Upper lobe of right lung (tissue), 1 donor: ENCODE measurements around the gene CALR. TPM values are rescaled to one million over a fixed set of nuclear protein-coding genes. Genes with fewer than 3 reads are reported as not detected.
"Not testable (repeated sequence)": the region's sequence is repeated elsewhere in the genome, so short reads cannot be mapped to it uniquely, and the experiment has no call there.

Experiments used
- ATAC-seq: fragments of 200-7000 bp; cut with Tn5 transposase; one replicate; pipeline ENCODE4 v1.9.1; 2020; ENCODE audit warnings: mild to moderate bottlenecking, moderate library complexity
- DNase-seq: peaks from one replicate; pipeline ENCODE4 v3.0.0-alpha.2; 2020
- H3K27ac ChIP-seq: fragments of 200-600 bp; one replicate; pipeline ENCODE4 v1.8.0; 2022
- H3K27me3 ChIP-seq: fragments of 200-600 bp; one replicate; pipeline ENCODE4 v1.8.0; 2022; ENCODE audit warnings: mild to moderate bottlenecking
- H3K36me3 ChIP-seq: fragments of 200-600 bp; one replicate; pipeline ENCODE4 v1.8.0; 2022
- H3K4me1 ChIP-seq: fragments of 200-600 bp; one replicate; pipeline ENCODE4 v1.8.0; 2022
- H3K4me3 ChIP-seq: fragments of 200-600 bp; one replicate; pipeline ENCODE4 v1.8.0; 2022; ENCODE audit warnings: mild to moderate bottlenecking
- H3K9me3 ChIP-seq: fragments of 200-600 bp; one replicate; pipeline ENCODE4 v1.8.0; 2022
- CTCF ChIP-seq: fragments of 200-600 bp; IDR thresholded peaks from one replicate; pipeline ENCODE4 v1.8.0; 2022; ENCODE audit warnings: antibody characterized with exemption
- intact Hi-C: fragments of 100-400 bp; cut with DNase I; formaldehyde crosslinking; loops from one replicate; pipeline ENCODE4 v1.11.0; 2022
- total RNA-seq: library from RNA; stranded (reverse); fragmentation: NEBNext Ultra II Directional; extraction: Animal tissue kit (Norgen Biotek cat#: 25700); gene quantifications from one replicate; pipeline ENCODE4 v1.2.1, GENCODE V29; 2021
- donor health status: DM: no; HTN: yes; CAD: no; lungs with severe emphysema.

Gene CALR
- total RNA-seq, 1 donor from 2014 or later: 991 TPM

GRCh38 chr19:12970070-12970820 lies 31.8 kb downstream of the CALR start:
- Histone ChIP-seq H3K27me3 (no peaks in the 10 kb centered on the region), H3K9me3 (no peaks in the 10 kb centered on the region), H3K4me1 (no peaks in the 10 kb centered on the region), H3K4me3 (no peak overlapping the region), H3K36me3 (no peaks in the 10 kb centered on the region), H3K27ac (no peak overlapping the region)
- intact Hi-C loops: loop anchor here (10.0 kb wide), 2 partner anchors 125 to 295 kb away; no protein-coding TSS in a partner anchor
- ATAC-seq: no peak
- TF ChIP-seq CTCF: no peak
- DNase-seq: no peak

- intact Hi-C loops: loop anchor here (10.0 kb wide), 2 partner anchors 122 to 292 kb away; no protein-coding TSS in a partner anchor
- Histone ChIP-seq H3K9me3 (no peaks in the 10 kb centered on the region), H3K36me3 (no peaks in the 10 kb centered on the region), H3K4me1 (no peaks in the 10 kb centered on the region), H3K27ac (no peak overlapping the region), H3K27me3 (no peaks in the 10 kb centered on the region), H3K4me3 (no peak overlapping the region)
- TF ChIP-seq CTCF: no peak
- no peak for DNase-seq
- ATAC-seq: no peak
These were observed 34.8 kb downstream of the CALR start for GRCh38 chr19:12973236-12973635.

GRCh38 chr19:12974301-12975220 lies 36.2 kb downstream of the CALR start:
- no peak overlapping the region for H3K27ac ChIP-seq
- no peak for TF ChIP-seq CTCF
- intact Hi-C loops: loop anchor here (10.0 kb wide), 2 partner anchors 120 to 290 kb away; no protein-coding TSS in a partner anchor
- no peak overlapping the region for H3K4me3 ChIP-seq
- no peaks in the 10 kb centered on the region for H3K27me3 ChIP-seq
- no peaks in the 10 kb centered on the region for H3K9me3 ChIP-seq
- no peaks in the 10 kb centered on the region for H3K36me3 ChIP-seq
- DNase-seq (no peak), ATAC-seq (no peak)
- no peaks in the 10 kb centered on the region for H3K4me1 ChIP-seq

- Histone ChIP-seq H3K4me1 (no peaks in the 10 kb centered on the region), H3K9me3 (no peaks in the 10 kb centered on the region), H3K27ac (no peak overlapping the region), H3K36me3 (no peaks in the 10 kb centered on the region), H3K27me3 (no peaks in the 10 kb centered on the region), H3K4me3 (no peak overlapping the region)
- ATAC-seq: no peak
- TF ChIP-seq CTCF: no peak
- intact Hi-C loops: loop anchor here (10.0 kb wide), 2 partner anchors 120 to 290 kb away; no protein-coding TSS in a partner anchor
- no peak for DNase-seq
These were observed 36.9 kb downstream of the CALR start for GRCh38 chr19:12975221-12975741.

- H3K4me3 ChIP-seq, H3K27ac ChIP-seq, DNase-seq, H3K36me3 ChIP-seq, H3K9me3 ChIP-seq, H3K27me3 ChIP-seq, ATAC-seq, H3K4me1 ChIP-seq: not testable (repeated sequence)
- intact Hi-C loops: loop anchor here (10.0 kb wide), 2 partner anchors 119 to 289 kb away; no protein-coding TSS in a partner anchor
These were observed 37.7 kb downstream of the CALR start for GRCh38 chr19:12976109-12976508.
